ENCODE results near the gene MTERF1. TPM values are rescaled to one million over a fixed set of nuclear protein-coding genes. Genes with fewer than 3 reads are reported as not detected.

Gene MTERF1
- total and polyA plus RNA-seq, 2 of the 13 experiments (the other 11 are each of a cell fraction or from before 2014, with no cell fraction given), result 5.5 to 19.3 TPM

DNA sequence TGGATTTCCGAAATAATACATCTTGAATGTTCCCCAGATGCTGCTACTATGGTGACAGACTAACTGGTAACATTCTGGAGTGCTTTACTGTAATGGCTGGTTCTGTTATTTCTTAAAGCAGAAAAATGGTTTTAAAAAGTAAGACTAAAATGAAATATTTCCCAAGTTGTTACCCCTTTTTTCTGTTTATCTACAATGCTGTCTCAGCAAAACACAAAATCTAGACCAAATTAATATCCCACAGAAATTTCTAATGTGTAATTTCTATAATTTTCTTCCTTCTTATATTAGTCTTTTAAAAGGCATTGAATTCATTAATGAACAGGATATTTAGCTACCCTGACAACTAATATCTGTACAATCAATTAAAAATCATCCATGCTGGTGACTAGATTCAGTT is 19.1 kb upstream of the MTERF1 start:
- Histone ChIP-seq H2AFZ (ENCODE audit: low read length) (no peak overlapping the region), H3K36me3 (replicated peaks in 1 of 2; ENCODE audit: control insufficient read depth in 1 of 2, insufficient read depth in 2 of 2, low read length in 2 of 2) (no peaks in the 10 kb centered on the region), H3K27me3 (ENCODE audit: control insufficient read depth in 1 of 2, insufficient read depth in 2 of 2, low read length in 2 of 2) (no peaks in the 10 kb centered on the region), H3K9ac (ENCODE audit: insufficient read depth, low read depth, low read length) (no peak overlapping the region), H3K9me3 (ENCODE audit: low read length) (no peaks in the 10 kb centered on the region), H3K4me2 (ENCODE audit: low read depth, low read length) (no peak overlapping the region), H3K4me1 (ENCODE audit: insufficient read depth, low read length) (no peaks in the 10 kb centered on the region), H3K79me2 (ENCODE audit: insufficient read depth, low read length) (no peaks in the 10 kb centered on the region), H3K4me3 (replicated peaks in 1 of 3; ENCODE audit: insufficient read depth in 1 of 3, low read depth in 2 of 3, low read length in 3 of 3) (no peak overlapping the region), H3K27ac (ENCODE audit: extremely low read length, insufficient read depth, low read length) (no peak overlapping the region), H4K20me1 (ENCODE audit: insufficient read depth, low read length) (no peaks in the 10 kb centered on the region)
- intact Hi-C loops (cut with micrococcal nuclease; ENCODE audit: unreplicated experiment), result no loop called here
- no peak for ATAC-seq
- DNase-seq (ENCODE audit: low spot score), result no peak
- no peak for FAIRE-seq
- TF ChIP-seq FOSL1 (CRISPR knock-in tag; IDR thresholded peaks at IDR 0.05; ENCODE audit: borderline replicate concordance), result no peak
- no peak for TF ChIP-seq ZEB1 (IDR thresholded peaks at IDR 0.05; ENCODE audit: insufficient replicate concordance, low read depth)
- no peak for TF ChIP-seq ZBTB20 (CRISPR knock-in tag; IDR thresholded peaks at IDR 0.05; ENCODE audit: borderline replicate concordance, low read depth)
- TF ChIP-seq GFI1 (CRISPR knock-in tag; IDR thresholded peaks at IDR 0.05; ENCODE audit: borderline replicate concordance), result no peak
- TF ChIP-seq, protein P1, sequence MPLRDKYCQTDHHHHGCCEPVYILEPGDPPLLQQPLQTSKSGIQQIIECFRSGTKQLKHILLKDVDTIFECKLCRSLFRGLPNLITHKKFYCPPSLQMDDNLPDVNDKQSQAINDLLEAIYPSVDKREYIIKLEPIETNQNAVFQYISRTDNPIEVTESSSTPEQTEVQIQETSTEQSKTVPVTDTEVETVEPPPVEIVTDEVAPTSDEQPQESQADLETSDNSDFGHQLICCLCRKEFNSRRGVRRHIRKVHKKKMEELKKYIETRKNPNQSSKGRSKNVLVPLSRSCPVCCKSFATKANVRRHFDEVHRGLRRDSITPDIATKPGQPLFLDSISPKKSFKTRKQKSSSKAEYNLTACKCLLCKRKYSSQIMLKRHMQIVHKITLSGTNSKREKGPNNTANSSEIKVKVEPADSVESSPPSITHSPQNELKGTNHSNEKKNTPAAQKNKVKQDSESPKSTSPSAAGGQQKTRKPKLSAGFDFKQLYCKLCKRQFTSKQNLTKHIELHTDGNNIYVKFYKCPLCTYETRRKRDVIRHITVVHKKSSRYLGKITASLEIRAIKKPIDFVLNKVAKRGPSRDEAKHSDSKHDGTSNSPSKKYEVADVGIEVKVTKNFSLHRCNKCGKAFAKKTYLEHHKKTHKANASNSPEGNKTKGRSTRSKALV (CRISPR knock-in tag; IDR thresholded peaks at IDR 0.05), result no peak
- TF ChIP-seq, protein P2, sequence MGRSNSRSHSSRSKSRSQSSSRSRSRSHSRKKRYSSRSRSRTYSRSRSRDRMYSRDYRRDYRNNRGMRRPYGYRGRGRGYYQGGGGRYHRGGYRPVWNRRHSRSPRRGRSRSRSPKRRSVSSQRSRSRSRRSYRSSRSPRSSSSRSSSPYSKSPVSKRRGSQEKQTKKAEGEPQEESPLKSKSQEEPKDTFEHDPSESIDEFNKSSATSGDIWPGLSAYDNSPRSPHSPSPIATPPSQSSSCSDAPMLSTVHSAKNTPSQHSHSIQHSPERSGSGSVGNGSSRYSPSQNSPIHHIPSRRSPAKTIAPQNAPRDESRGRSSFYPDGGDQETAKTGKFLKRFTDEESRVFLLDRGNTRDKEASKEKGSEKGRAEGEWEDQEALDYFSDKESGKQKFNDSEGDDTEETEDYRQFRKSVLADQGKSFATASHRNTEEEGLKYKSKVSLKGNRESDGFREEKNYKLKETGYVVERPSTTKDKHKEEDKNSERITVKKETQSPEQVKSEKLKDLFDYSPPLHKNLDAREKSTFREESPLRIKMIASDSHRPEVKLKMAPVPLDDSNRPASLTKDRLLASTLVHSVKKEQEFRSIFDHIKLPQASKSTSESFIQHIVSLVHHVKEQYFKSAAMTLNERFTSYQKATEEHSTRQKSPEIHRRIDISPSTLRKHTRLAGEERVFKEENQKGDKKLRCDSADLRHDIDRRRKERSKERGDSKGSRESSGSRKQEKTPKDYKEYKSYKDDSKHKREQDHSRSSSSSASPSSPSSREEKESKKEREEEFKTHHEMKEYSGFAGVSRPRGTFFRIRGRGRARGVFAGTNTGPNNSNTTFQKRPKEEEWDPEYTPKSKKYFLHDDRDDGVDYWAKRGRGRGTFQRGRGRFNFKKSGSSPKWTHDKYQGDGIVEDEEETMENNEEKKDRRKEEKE (IDR thresholded peaks at IDR 0.05), result no peak
- peak; percentile 55 to 70 for TF ChIP-seq MAFK (conservative IDR thresholded peaks at IDR 0.05 in 1 of 2, IDR thresholded peaks at IDR 0.05 in 1 of 2; ENCODE audit: low read length in 2 of 2)
- no peak for TF ChIP-seq ZFP36L2 (CRISPR knock-in tag; IDR thresholded peaks at IDR 0.05)
- no peak for TF ChIP-seq ZNF543 (CRISPR knock-in tag; IDR thresholded peaks at IDR 0.05)
- TF ChIP-seq, protein P3, sequence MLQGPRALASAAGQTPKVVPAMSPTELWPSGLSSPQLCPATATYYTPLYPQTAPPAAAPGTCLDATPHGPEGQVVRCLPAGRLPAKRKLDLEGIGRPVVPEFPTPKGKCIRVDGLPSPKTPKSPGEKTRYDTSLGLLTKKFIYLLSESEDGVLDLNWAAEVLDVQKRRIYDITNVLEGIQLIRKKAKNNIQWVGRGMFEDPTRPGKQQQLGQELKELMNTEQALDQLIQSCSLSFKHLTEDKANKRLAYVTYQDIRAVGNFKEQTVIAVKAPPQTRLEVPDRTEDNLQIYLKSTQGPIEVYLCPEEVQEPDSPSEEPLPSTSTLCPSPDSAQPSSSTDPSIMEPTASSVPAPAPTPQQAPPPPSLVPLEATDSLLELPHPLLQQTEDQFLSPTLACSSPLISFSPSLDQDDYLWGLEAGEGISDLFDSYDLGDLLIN (CRISPR knock-in tag; IDR thresholded peaks at IDR 0.05; ENCODE audit: borderline replicate concordance), result no peak
- TF ChIP-seq MAFF (IDR thresholded peaks at IDR 0.05; ENCODE audit: low read depth, low read length), result 0 out of 2 replicates have a peak, but pooled peaks have one; percentile 35
- TF ChIP-seq, protein P4, sequence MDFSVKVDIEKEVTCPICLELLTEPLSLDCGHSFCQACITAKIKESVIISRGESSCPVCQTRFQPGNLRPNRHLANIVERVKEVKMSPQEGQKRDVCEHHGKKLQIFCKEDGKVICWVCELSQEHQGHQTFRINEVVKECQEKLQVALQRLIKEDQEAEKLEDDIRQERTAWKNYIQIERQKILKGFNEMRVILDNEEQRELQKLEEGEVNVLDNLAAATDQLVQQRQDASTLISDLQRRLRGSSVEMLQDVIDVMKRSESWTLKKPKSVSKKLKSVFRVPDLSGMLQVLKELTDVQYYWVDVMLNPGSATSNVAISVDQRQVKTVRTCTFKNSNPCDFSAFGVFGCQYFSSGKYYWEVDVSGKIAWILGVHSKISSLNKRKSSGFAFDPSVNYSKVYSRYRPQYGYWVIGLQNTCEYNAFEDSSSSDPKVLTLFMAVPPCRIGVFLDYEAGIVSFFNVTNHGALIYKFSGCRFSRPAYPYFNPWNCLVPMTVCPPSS (IDR thresholded peaks at IDR 0.05), result no peak
- no peak for TF ChIP-seq ZNF335 (CRISPR knock-in tag; IDR thresholded peaks at IDR 0.05)
- no peak for TF ChIP-seq ZNF234 (CRISPR knock-in tag; conservative IDR thresholded peaks at IDR 0.05)
- no TSS peak for BruUV-seq (replicated peaks)
- in situ Hi-C loops (cut with HindIII; ENCODE audit: extremely low pct_ligation_motif_present, low pct_unique_long_range_greater_than_20kb), result no loop called here
- ChIA-PET CTCF (ENCODE audit: low intra/inter-chr PET ratio, low total read pairs) (no interaction called here), POLR2A (no interaction called here)
- WGBS (ENCODE audit: low lambda C conversion rate), result 3% methylated on average over 1 of the region's 1 CpG
